ENCODE measurements around the gene ALDH16A1. TPM values are rescaled to one million over a fixed set of nuclear protein-coding genes. Genes with fewer than 3 reads are reported as not detected.

ALDH16A1 gene
- total and polyA plus RNA-seq, 10 of the 15 experiments (the other 5 are each of a cell fraction or from before 2014, with no cell fraction given) = 1.7 to 49.3 (median 18.1) TPM

GRCh38 chr19:49463960-49464740 lies 11.1 kb downstream of the ALDH16A1 start:
- ChIA-PET POLR2A (no interaction called here), CTCF (no interaction called here), SMC1A (ENCODE audit: uncharacterized antibody, unreplicated experiment) (no interaction called here), RAD21 (ENCODE audit: unreplicated experiment) (no interaction called here)
- no peak for FAIRE-seq
- intact Hi-C loops (cut with micrococcal nuclease; ENCODE audit: unreplicated experiment) (no loop called here), in situ Hi-C loops (cut with MboI) (no loop called here)
- H3K9me3 ChIP-seq (replicated peaks; ENCODE audit: control insufficient read depth, insufficient read depth, low read length) = no peaks in the 10 kb centered on the region
- BruUV-seq (replicated peaks) = no TSS peak
- 94% methylated on average over 34 of the region's 39 CpGs for WGBS (ENCODE audit: insufficient coverage, insufficient replicate concordance, low lambda C conversion rate, missing lambda C conversion rate)
- no peaks in the 10 kb centered on the region for H3K27me3 ChIP-seq (replicated peaks in 1 of 2; ENCODE audit: control insufficient read depth in 2 of 2, insufficient read depth in 2 of 2, low read length in 1 of 2)
- H2AFZ ChIP-seq (ENCODE audit: control insufficient read depth, low read depth, low read length) = no peak overlapping the region
- no peak for ATAC-seq
- TF ChIP-seq EED (IDR thresholded peaks at IDR 0.05; ENCODE audit: low read depth) = no peak
- no peak for TF ChIP-seq TCF7 (IDR thresholded peaks at IDR 0.05; ENCODE audit: borderline replicate concordance)
- TF ChIP-seq IKZF2 (IDR thresholded peaks at IDR 0.05) = no peak
- TF ChIP-seq POU2F2 (IDR thresholded peaks at IDR 0.05; ENCODE audit: borderline replicate concordance, low read depth, low read length) = no peak
- no peak for TF ChIP-seq ZBTB11 (CRISPR knock-in tag; IDR thresholded peaks at IDR 0.05)
- TF ChIP-seq KDM1A (IDR thresholded peaks at IDR 0.05; ENCODE audit: borderline replicate concordance) = no peak
- TF ChIP-seq CREM (IDR thresholded peaks at IDR 0.05; ENCODE audit: low read depth) = no peak
- no peak for TF ChIP-seq SMAD1 (IDR thresholded peaks at IDR 0.05; ENCODE audit: low read depth, partially characterized antibody)
- no peak for TF ChIP-seq EGR1 (IDR thresholded peaks at IDR 0.05; ENCODE audit: borderline replicate concordance in 1 of 2, low read depth in 2 of 2, low read length in 2 of 2)
- TF ChIP-seq NR2C1 (IDR thresholded peaks at IDR 0.05) = no peak
- no peak for TF ChIP-seq CHD1 (IDR thresholded peaks at IDR 0.05; ENCODE audit: low read depth, low read length)
- H3K79me2 ChIP-seq (ENCODE audit: control insufficient read depth, insufficient read depth, low read length) = no peaks in the 10 kb centered on the region
- H3K4me3 ChIP-seq = no peak overlapping the region
- H4K20me1 ChIP-seq (ENCODE audit: control insufficient read depth, insufficient read depth) = no peaks in the 10 kb centered on the region
- peaks cover 2 to 7% of the 10 kb centered on the region in 2 experiments; a peak in 3 of 4 replicates for H3K36me3 ChIP-seq (ENCODE audit: control insufficient read depth in 2 of 2, insufficient read depth in 2 of 2, low read length in 1 of 2)
- no peak overlapping the region for H3K27ac ChIP-seq (ENCODE audit: control insufficient read depth, insufficient read depth)
- no peak overlapping the region for H3K9ac ChIP-seq (ENCODE audit: control insufficient read depth, insufficient read depth, low read length)
- DNase-seq (ENCODE audit: low read depth, low spot score) = no peak
- H3K4me2 ChIP-seq (ENCODE audit: control insufficient read depth, insufficient read depth) = no peak overlapping the region
- H3K4me1 ChIP-seq (ENCODE audit: control insufficient read depth, insufficient read depth, low read length) = peaks cover 13% of the 10 kb centered on the region

Data from GM12878 (cell line).